ENCODE data around the gene MDFI.

MDFI gene

GRCh38 chr6:41692080-41692675, 53.9 kb downstream of the MDFI start:
- TF ChIP-seq CTCF (IDR thresholded peaks at IDR 0.05; ENCODE audit: extremely low read depth, insufficient read depth, missing control alignments): no peak
- no peak for DNase-seq (ENCODE audit: low spot score)
- in situ Hi-C loops (cut with MboI; ENCODE audit: low pct_unique_long_range_greater_than_20kb, low sequenced_read_pairs, unreplicated experiment): no loop called here

DNA sequence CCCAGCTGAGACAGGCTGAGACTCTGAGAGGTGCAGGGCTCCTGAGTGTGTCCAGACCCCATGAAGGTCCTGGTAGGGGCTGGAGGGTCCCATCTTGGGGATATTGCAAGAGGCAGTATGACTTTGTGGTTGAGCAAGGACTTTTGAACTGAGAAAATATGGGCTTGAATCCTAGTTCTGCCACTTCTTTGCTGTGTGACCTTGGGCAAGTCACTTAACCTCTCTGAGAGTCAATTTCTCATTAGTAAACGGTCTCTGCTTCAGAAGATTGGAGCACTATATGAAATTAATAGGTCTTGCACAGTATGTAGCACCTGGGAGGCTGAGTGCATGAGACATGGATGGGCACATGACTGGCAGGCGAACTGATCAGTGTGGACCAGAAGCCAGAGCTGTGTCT, 54.5 kb downstream of the MDFI start:
- DNase-seq (ENCODE audit: low spot score): no peak
- in situ Hi-C loops (cut with MboI; ENCODE audit: low pct_unique_long_range_greater_than_20kb, low sequenced_read_pairs, unreplicated experiment): no loop called here
- no peak for TF ChIP-seq CTCF (IDR thresholded peaks at IDR 0.05; ENCODE audit: extremely low read depth, insufficient read depth, missing control alignments)

GRCh38 chr6:41693281-41694240, 55.3 kb downstream of the MDFI start:
- in situ Hi-C loops (cut with MboI; ENCODE audit: low pct_unique_long_range_greater_than_20kb, low sequenced_read_pairs, unreplicated experiment): no loop called here
- no peak for TF ChIP-seq CTCF (IDR thresholded peaks at IDR 0.05; ENCODE audit: extremely low read depth, insufficient read depth, missing control alignments)
- no peak for DNase-seq (ENCODE audit: low spot score)

GRCh38 chr6:41694815-41695526, 56.7 kb downstream of the MDFI start:
- no peak for TF ChIP-seq CTCF (IDR thresholded peaks at IDR 0.05; ENCODE audit: extremely low read depth, insufficient read depth, missing control alignments)
- in situ Hi-C loops (cut with MboI; ENCODE audit: low pct_unique_long_range_greater_than_20kb, low sequenced_read_pairs, unreplicated experiment): no loop called here
- no peak for DNase-seq (ENCODE audit: low spot score)

- no peak for TF ChIP-seq CTCF (IDR thresholded peaks at IDR 0.05; ENCODE audit: extremely low read depth, insufficient read depth, missing control alignments)
- in situ Hi-C loops (cut with MboI; ENCODE audit: low pct_unique_long_range_greater_than_20kb, low sequenced_read_pairs, unreplicated experiment): no loop called here
- no peak for DNase-seq (ENCODE audit: low spot score)
Measured at GRCh38 chr6:41695825-41696224, 57.6 kb downstream of the MDFI start.

DNA sequence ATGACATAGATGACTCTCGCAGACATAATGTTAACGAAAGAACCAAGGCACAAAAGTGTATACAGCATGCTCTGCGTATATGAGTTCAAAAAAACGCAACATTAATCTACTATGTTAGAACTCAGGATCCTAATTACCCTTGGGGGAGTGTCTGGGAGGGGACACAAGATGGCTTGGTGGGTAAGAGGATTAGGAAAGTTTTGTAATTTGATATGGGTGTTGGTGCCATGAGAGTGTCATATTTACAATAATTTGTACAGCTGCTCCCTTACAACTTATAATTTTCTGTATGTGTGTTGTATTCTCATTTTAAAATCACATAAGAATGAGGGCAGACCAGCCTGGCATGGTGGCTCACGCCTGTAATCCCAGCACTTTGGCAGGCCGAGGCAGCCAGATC, 58.5 kb downstream of the MDFI start:
- in situ Hi-C loops (cut with MboI; ENCODE audit: low pct_unique_long_range_greater_than_20kb, low sequenced_read_pairs, unreplicated experiment): no loop called here
- DNase-seq (ENCODE audit: low spot score): no peak
- TF ChIP-seq CTCF (IDR thresholded peaks at IDR 0.05; ENCODE audit: extremely low read depth, insufficient read depth, missing control alignments): no peak
